OCI-LY1 (cell line): ENCODE measurements around the gene BRD7.

ENCODE experiments used
- H2AFZ ChIP-seq: fragments of 200-600 bp; sonication (generic), shearing (Covaris generic); 2 replicates; pipeline ENCODE4 v1.6.0; 2014; ENCODE audit warnings: antibody characterized with exemption, mild to moderate bottlenecking, low read length
- H3F3A ChIP-seq: fragments of 200-600 bp; sonication (generic), shearing (Covaris generic); 2 replicates; pipeline ENCODE4 v1.6.0; 2014; ENCODE audit warnings: mild to moderate bottlenecking, antibody characterized with exemption, low read length, moderate library complexity; ENCODE audit not compliant: insufficient read depth
- H3K27ac ChIP-seq: fragments of 200-600 bp; sonication (generic); 2 replicates; pipeline ENCODE4 v1.5.1; 2014; ENCODE audit warnings: low read length, mixed run types, mild to moderate bottlenecking, low read depth; ENCODE audit not compliant: poor library complexity, severe bottlenecking
- H3K27me3 ChIP-seq: fragments of 200-600 bp; sonication (generic); 2 replicates; pipeline ENCODE4 v1.6.0; 2014; ENCODE audit warnings: antibody characterized with exemption, mild to moderate bottlenecking, low read length, moderate library complexity; ENCODE audit not compliant: insufficient read depth
- H3K36me3 ChIP-seq: fragments of 200-600 bp; sonication (generic); 2 replicates; pipeline ENCODE4 v1.6.1; 2014; ENCODE audit warnings: mild to moderate bottlenecking, antibody characterized with exemption, low read length, moderate library complexity, mixed read lengths; ENCODE audit not compliant: insufficient read depth
- H3K4me1 ChIP-seq: fragments of 200-600 bp; sonication (generic); 2 replicates; pipeline ENCODE4 v1.5.1; 2014; ENCODE audit warnings: mild to moderate bottlenecking, low read length, moderate library complexity; ENCODE audit not compliant: insufficient read depth, severe bottlenecking
- H3K4me2 ChIP-seq: fragments of 200-600 bp; sonication (generic), shearing (Covaris generic); 2 replicates; pipeline ENCODE4 v1.6.1; 2014; ENCODE audit warnings: low read length
- H3K4me3 ChIP-seq: fragments of 200-600 bp; sonication (generic); 2 replicates; pipeline ENCODE4 v1.5.1; 2014; ENCODE audit warnings: low read length, low read depth, mild to moderate bottlenecking, mixed read lengths; ENCODE audit not compliant: poor library complexity, severe bottlenecking
- H3K79me2 ChIP-seq: fragments of 200-600 bp; shearing (Covaris generic); 2 replicates; pipeline ENCODE4 v1.6.1; 2016; ENCODE audit warnings: mixed run types, low read length, mixed read lengths; ENCODE audit not compliant: insufficient read depth
- H3K9ac ChIP-seq: fragments of 200-600 bp; sonication (generic), shearing (Covaris generic); 2 replicates; pipeline ENCODE4 v1.6.1; 2014; ENCODE audit warnings: mild to moderate bottlenecking, low read length, mixed read lengths
- H3K9me2 ChIP-seq: fragments of 200-600 bp; sonication (generic), shearing (Covaris generic); 2 replicates; pipeline ENCODE4 v1.6.1; 2014; ENCODE audit warnings: low read depth, mild to moderate bottlenecking, low read length, mixed read lengths
- H3K9me3 ChIP-seq: fragments of 200-600 bp; shearing (Covaris generic); 2 replicates; pipeline ENCODE4 v1.6.1; 2014; ENCODE audit warnings: low read length, mixed read lengths
- H4K20me1 ChIP-seq: fragments of 200-600 bp; sonication (generic), shearing (Covaris generic); 2 replicates; pipeline ENCODE4 v1.6.0; 2016; ENCODE audit warnings: mild to moderate bottlenecking, low read length; ENCODE audit not compliant: insufficient read depth
- EZH2 ChIP-seq: fragments of 200-600 bp; sonication (generic), shearing (Covaris generic); IDR thresholded peaks from 2 replicates; pipeline ENCODE4 v1.8.0; 2017; ENCODE audit warnings: borderline replicate concordance, mixed run types, mild to moderate bottlenecking, antibody characterized with exemption, low read length, moderate library complexity, mixed read lengths
- TF ChIP-seq, protein P1 (sequence below): fragments of 200-600 bp; sonication (generic), shearing (Covaris generic); IDR thresholded peaks from 2 replicates; pipeline ENCODE4 v1.5.1; 2017; ENCODE audit warnings: mild to moderate bottlenecking, antibody characterized with exemption, low read length, moderate library complexity, mixed read lengths

Gene BRD7

DNA sequence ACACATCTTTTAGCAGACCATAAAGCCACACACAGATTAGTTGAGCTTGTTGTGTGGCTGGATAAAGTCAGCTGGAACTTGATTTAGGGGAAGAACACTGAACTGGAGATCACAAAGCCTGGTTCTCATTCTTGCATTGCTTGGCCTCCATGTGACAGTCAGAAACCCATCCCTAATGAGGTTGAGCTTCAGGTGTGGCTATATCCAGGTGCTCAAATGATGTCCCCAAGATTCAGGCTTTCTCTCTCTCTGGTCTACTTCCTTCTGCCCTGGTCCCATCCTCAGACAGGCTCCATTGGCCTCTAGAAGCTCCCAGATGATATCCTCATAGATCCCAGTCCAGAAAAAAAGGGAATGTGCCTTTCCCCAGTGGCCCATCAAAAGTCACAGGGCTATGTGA lies 9.6 kb upstream of the BRD7 start:
- Histone ChIP-seq H3K79me2 (no peaks in the 10 kb centered on the region), H3K4me3 (no peak overlapping the region), H3K27ac (no peak overlapping the region), H3K4me1 (no peaks in the 10 kb centered on the region), H3K36me3 (no peaks in the 10 kb centered on the region), H3K27me3 (no peaks in the 10 kb centered on the region; the same call in 1 of the 2 replicates), H3K9me2 (no peaks in the 10 kb centered on the region), H3F3A (no peaks in the 10 kb centered on the region), H3K9me3 (no peaks in the 10 kb centered on the region), H4K20me1 (no peaks in the 10 kb centered on the region), H2AFZ (no peak overlapping the region), H3K4me2 (no peak overlapping the region), H3K9ac (no peak overlapping the region)
- TF ChIP-seq EZH2: no peak
- TF ChIP-seq, protein P1, sequence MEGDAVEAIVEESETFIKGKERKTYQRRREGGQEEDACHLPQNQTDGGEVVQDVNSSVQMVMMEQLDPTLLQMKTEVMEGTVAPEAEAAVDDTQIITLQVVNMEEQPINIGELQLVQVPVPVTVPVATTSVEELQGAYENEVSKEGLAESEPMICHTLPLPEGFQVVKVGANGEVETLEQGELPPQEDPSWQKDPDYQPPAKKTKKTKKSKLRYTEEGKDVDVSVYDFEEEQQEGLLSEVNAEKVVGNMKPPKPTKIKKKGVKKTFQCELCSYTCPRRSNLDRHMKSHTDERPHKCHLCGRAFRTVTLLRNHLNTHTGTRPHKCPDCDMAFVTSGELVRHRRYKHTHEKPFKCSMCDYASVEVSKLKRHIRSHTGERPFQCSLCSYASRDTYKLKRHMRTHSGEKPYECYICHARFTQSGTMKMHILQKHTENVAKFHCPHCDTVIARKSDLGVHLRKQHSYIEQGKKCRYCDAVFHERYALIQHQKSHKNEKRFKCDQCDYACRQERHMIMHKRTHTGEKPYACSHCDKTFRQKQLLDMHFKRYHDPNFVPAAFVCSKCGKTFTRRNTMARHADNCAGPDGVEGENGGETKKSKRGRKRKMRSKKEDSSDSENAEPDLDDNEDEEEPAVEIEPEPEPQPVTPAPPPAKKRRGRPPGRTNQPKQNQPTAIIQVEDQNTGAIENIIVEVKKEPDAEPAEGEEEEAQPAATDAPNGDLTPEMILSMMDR: no peak

DNA sequence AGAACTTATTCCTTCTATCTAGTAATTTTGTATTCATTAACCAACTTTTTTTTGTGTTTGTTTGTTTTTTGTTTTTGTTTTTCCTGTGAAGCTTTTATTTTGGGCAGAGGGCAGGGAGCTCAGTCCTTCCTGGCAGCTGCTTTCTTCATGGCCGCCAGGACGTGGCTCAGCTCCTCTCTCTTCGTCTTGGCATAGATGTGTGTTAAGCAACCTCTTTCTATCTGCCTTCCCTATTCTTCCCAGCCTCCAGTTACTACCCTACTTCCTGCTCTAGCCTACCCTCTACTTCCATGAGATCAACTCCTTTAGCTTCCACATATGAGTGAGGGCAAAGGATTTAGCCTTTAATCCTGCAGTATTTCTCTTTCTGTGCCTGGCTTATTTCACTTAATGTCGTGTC lies 8.2 kb upstream of the BRD7 start:
- H3F3A ChIP-seq: no peaks in the 10 kb centered on the region
- no peak overlapping the region for H3K4me2 ChIP-seq
- H3K9me2 ChIP-seq: no peaks in the 10 kb centered on the region
- no peak for TF ChIP-seq EZH2
- TF ChIP-seq, protein P1: no peak
- no peaks in the 10 kb centered on the region for H3K79me2 ChIP-seq
- no peaks in the 10 kb centered on the region for H3K4me1 ChIP-seq
- H3K27me3 ChIP-seq: no peaks in the 10 kb centered on the region
- no peak overlapping the region for H2AFZ ChIP-seq
- no peak overlapping the region for H3K27ac ChIP-seq
- H3K9me3 ChIP-seq: no peaks in the 10 kb centered on the region
- no peak overlapping the region for H3K9ac ChIP-seq
- no peaks in the 10 kb centered on the region for H3K36me3 ChIP-seq
- no peak overlapping the region for H3K4me3 ChIP-seq
- no peaks in the 10 kb centered on the region for H4K20me1 ChIP-seq

DNA sequence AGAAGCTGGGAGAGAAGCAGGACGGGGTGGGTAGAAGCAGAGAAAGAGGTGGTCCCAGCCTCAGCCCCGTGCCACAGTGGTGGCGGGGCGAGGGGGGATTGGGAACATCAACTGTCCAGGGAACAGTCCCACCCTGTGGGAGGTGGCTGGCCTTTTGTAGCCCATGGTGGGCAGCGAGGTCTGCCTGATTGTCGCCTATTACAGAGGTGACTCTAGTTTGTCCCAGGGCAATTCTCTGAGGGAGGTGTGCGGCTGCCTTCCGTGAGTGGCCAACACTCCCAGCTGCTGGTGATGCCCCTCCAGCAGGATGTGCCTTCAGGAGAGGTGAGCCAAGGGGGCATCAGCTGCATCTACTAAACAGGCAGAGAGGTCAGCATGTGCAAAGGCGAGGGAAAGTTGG lies 5.0 kb upstream of the BRD7 start:
- no peaks in the 10 kb centered on the region for H3K9me2 ChIP-seq
- H3K9me3 ChIP-seq: no peaks in the 10 kb centered on the region
- no peak overlapping the region for H3K27ac ChIP-seq
- TF ChIP-seq EZH2: no peak
- TF ChIP-seq, protein P1: no peak
- H2AFZ ChIP-seq: no peak overlapping the region
- peaks cover 6% of the 10 kb centered on the region for H3K4me1 ChIP-seq
- H3K9ac ChIP-seq: no peak overlapping the region
- H3F3A ChIP-seq: no peaks in the 10 kb centered on the region
- no peaks in the 10 kb centered on the region for H3K79me2 ChIP-seq
- no peaks in the 10 kb centered on the region for H4K20me1 ChIP-seq
- H3K4me3 ChIP-seq: no peak overlapping the region
- H3K27me3 ChIP-seq: no peaks in the 10 kb centered on the region
- H3K36me3 ChIP-seq: no peaks in the 10 kb centered on the region; the same call in 1 of the 2 replicates
- no peak overlapping the region for H3K4me2 ChIP-seq
